HG02610 (cell line): Measurements from ENCODE around the gene TMTC2.
"Not testable (repeated sequence)": the region's sequence is repeated elsewhere in the genome, so short reads cannot be mapped to it uniquely, and the experiment has no call there.

ENCODE experiments used
- ATAC-seq: cut with Tn5 transposase; IDR thresholded peaks from one replicate; pipeline ENCODE4 v1.9.1; 2021; ENCODE audit warnings: mild to moderate bottlenecking, moderate library complexity; ENCODE audit not compliant: unreplicated experiment

TMTC2 gene

DNA sequence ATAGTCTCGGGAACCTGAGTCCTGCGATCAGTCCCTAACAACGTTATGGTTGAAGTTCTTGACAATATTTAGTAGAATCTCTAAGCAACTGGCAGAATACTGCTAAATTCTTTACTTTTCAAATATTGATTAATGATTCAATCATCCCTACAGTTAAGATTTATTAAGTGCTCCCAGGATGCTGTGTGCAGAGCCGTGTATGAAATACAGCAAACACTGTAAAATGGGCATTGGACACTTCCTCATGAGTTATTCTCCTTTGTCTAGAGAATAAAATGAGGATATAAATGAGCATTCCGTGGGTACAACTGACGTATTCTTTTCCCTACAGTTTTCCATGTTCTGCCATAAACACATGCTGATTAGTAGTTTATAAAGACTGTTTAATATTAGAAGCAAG, 372.4 kb downstream of the TMTC2 start:
- no peak for ATAC-seq

DNA sequence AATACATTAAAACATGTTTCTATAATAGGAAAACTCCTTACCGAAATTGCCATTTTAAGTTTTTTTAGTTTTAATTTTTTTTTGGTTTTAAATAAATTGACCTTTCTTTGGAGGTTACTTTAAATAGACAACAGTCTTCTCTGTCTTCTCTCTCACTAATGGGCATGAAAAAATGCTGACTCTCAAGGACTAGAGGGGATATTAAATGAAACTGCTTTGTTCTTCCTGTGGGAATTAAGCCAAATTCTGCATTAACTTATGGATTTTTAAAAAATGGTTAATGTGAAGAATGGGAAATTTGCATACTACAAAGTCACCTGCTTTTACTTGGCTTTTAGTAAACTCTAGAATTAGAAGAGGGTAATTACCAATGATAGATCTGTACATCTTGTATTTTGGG, 378.9 kb downstream of the TMTC2 start:
- no peak for ATAC-seq

DNA sequence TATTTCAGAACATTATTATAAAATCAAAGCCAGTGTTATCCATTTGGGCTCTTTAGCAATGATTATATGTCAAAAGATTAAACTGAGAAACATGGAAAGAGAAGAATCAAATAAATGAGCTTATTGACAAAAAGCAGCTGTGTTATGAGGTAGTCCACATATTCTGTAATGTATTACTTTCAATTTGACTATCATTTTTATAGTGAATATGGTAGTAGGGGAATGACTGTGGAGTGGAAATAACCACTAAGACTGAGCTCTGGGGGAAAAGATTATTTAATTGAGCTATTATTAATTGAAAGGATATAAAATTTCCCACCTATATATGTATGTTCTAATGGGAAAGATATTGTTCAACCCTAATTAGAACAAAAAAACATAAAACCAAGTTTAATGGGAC, 381.3 kb downstream of the TMTC2 start:
- no peak for ATAC-seq

DNA sequence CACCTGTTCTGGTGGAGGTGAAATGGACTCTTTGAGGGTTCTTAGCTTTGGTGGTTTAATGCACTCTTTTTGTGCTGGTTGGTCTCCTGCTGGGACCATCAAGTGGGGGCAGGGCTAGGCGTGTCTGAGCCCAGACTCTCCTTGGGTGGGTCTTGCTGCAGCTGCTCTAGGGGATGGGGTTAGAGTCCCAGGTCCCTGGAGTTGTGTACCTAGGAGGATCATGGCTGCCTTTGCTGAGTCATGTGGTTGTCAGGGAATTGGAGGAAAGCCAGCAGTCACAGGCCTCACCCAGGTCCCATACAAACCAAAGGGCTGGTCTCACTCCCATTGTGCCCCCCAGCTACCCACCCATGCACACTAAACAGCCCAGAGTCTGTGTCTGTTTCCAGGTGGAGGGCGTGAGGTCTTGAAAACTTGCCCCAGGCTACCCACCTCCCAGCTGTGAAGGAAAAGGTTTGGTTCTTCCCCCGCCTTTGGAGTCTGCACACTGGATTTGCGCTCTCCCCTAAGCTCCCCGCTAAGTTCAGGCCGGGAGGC, 387.7 kb downstream of the TMTC2 start:
- ATAC-seq = no peak

GRCh38 chr12:83075471-83075870, 388.8 kb downstream of the TMTC2 start:
- ATAC-seq = no peak

DNA sequence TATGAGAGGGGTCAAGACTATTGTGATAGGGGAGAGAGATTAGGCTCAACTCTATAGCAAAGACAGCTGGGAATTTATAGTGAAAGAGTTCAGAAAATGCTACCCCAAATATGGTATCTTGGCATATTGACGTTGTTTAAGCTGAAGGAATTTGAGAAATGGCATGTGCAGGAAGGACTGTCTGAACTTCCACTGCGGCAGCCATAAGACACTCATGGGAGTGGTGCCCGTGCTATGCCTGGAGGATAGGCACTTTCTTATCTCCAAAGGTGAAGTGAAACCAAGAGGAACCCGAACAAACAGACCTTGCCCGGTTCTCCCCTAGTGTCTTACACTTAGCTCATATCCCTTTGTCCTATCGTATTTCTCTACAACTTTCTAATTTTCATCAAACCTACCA, 390.3 kb downstream of the TMTC2 start:
- ATAC-seq = no peak

- no peak for ATAC-seq
Measured at GRCh38 chr12:83082690-83083276, 396.1 kb downstream of the TMTC2 start.

DNA sequence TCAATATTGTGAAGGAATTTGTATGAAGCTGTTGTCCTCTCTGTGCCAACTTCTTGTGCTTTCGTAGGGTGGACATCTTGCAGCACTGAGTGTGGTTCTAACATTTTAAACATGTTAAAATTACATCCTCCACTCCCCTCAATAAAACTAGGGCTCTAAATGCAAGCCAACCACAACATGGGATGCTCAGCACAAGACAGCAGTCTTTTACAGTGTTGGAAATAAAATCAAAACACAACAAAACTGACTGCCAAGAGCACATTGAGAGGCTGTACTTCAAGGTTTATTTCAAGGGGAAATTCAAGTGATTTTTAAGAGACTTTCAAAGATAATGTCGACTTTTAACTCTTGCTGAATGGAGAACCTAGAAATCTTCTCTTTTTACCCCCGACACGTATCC, 396.9 kb downstream of the TMTC2 start:
- ATAC-seq = no peak

DNA sequence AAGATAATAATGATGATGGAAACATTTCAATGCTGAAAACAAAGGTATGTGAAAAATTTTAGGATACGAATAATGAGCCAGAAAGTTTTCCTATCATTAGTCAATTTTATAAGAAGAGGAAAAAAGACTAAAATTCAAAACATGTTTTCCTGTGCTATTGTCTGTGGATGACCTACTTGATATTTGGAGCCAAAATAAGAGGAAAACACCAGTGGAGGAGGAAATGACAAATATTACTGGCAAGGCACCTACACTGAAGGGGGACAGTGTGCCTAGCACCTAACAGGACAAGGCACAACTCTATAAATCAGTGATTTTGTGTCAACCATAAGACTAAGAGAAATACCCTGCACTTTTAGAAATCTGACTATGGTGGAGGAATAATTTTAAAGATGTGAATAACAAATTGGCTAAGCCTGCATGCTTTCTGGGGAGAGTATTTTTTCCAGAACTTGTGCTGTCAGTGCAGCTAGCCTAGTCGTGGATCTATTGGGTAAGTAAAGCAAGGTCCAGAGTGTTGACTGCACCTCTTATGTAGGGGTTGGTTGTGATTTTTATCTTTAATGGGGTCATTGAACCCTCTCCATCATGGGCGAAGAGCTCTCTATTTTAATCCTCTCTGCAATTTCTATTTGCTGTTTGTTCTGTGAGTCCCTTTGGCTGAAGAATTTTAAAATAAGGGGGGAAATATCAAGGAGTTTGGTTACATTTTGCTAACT, 398.0 kb downstream of the TMTC2 start:
- ATAC-seq = no peak

DNA sequence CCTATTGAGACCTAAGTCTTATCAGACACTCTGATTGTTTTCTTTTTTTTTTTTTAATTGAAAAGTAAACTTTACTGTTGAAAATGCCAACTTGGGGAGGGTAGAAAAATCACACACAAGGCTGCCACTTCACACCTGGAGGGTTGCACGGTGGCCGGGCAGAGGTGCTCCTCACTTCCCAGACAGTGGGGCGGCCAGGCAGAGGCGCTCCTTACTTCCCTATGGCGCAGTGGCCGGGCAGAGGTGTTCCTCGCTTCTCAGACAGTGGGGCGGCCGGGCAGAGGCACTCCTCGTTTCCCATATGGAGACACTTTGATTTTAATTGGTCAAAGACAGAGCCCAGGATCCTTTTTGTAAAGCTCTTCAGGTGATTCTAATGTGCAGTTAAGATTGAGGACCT, 399.3 kb downstream of the TMTC2 start:
- ATAC-seq = no peak

- no peak for ATAC-seq
Measured at GRCh38 chr12:83089575-83089974, 402.9 kb downstream of the TMTC2 start.

DNA sequence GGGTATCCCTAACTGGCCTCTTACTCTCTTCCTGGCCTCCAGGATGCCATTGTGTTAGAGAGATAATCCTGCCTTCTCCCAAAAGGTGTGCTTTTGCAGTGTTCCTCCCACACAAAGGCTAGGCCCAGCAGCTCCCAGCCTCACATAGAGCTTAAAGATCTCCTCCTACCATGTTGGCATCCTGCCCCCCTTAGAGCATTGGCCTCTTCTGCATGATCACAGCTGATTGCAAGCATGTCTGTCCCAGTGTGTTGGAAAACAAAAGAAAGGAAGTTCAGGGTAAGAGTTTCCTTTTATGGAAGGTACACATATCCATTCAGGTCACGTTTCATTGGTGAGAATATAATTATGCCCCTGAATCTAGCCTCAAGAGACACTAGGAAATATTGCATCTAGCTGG, 405.4 kb downstream of the TMTC2 start:
- no peak for ATAC-seq

DNA sequence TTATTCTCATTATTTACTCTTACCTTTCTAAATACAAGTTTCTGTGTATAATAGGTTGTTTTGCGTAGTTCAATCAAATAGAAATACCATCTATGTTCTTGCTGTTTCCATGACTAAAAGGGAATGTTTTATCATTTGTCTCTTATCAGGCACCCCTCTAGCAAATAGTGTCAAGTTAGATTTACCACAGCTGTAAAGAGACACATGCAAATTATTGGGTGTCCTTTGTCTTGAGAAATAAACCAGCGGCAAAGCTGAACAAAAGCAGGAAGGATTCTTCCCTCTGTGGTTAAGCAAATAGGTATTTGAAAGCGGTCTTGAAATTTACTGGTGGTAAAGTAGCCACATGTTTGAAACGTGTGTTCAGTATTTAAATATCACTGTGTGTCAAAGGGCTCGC, 405.9 kb downstream of the TMTC2 start:
- no peak for ATAC-seq

GRCh38 chr12:83093426-83093825, 406.7 kb downstream of the TMTC2 start:
- no peak for ATAC-seq

DNA sequence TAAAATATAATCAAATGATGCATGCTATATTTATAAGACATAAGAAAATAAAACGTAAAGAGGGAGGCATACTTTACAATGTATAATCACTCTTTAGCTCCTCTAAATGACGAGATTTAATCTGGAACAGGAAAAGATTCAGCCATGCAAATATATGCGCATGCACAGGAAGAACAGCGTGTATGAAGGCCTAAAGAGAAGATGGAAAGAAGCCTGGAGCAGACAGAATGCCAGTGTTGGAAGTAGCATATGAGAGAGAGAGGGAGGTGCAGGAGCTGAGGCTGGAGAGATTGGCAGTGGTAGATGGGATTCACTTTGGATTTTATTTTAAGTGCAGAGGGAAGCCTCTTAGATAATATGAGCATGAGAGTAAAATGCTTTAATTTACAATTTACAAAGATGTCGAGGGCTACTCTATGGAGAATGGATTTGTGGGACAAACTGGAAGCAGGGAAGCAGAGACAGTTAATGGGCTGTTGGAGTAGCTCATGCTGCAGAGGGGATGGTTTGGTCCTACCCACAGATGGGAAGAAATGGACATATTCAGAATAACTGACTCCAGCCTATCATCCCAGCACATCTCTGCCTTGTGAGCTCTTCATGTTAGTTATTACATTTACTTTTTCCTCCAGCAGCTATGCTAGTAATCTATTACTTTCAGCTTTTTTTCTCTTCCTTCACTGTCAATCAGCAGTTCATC, 411.1 kb downstream of the TMTC2 start:
- no peak for ATAC-seq

DNA sequence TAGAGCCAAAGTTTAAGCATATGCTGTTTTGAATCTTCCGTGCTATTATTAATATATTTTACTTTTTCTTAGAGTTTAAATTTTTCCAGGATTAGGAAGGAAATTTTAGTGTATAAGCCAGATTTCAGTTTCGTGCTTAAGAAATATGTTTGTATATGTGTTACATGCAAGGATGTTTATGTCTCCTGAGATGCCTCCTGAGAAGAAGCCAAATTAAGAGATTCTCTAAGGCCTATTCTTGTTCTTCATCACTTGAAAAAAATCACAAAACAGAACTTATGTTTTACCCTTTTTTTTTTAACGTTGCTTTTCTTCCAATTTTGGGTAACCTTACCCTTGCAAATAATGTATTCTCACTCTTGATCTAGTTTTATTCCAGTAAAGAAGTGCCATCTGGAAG, 412.7 kb downstream of the TMTC2 start:
- no peak for ATAC-seq

DNA sequence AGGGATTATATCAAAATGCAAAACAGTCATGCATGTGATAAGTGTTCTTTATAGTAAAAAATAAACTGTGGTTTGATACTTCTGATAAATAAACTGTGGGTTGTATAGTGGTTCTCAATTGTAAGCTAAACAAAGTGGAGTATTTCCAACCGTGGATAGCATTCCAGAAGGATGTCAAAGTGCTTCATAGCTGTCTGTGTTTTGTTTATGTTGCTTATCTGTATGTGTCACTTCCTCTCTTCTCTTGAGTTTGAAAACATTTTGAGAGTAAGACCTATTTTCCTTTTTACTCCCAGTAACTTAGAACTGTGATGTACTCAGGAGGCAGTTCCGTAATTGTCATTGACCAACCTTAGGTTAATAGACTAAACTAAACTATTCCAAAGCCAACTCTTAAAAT, 415.8 kb downstream of the TMTC2 start:
- ATAC-seq = no peak

GRCh38 chr12:83106873-83107272, 420.2 kb downstream of the TMTC2 start:
- ATAC-seq = no peak

GRCh38 chr12:83110424-83110823, 423.7 kb downstream of the TMTC2 start:
- no peak for ATAC-seq

DNA sequence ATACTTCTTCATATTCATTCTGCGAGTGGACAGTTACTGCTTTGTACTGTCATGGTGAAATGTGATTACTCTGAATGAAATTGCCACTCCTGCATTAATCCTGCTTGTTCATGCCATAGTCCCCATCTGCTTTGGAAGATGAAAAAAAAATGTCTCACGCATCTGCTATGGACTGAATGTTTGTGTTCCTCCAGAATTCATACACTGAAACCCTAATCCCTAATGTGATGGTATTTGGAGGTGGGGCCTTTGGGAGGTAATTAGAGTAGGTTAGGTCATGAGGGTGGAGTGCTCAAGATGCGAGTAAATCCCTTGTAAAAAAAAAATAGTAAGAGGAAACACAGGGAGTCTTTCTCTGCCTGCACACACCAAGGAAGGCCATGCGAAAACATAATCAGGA, 427.2 kb downstream of the TMTC2 start:
- no peak for ATAC-seq

DNA sequence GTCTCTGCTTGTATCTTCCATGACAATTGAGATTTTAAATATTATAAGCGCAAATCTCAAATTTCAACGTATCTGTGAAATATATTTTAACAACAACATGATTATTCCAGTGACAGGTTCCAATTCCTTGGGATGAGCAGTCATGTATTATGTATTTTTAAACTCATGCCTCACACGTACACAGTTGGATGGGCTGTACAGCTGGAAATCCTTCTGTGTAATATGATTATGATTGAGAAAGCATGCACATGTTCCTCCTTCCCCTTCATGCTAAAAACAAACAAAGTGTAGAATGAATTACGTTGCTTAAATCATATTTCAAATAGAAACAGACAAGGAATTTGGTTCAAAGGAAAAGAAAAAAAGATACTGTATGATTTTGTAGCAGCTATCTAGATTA, 428.3 kb downstream of the TMTC2 start:
- no peak for ATAC-seq

DNA sequence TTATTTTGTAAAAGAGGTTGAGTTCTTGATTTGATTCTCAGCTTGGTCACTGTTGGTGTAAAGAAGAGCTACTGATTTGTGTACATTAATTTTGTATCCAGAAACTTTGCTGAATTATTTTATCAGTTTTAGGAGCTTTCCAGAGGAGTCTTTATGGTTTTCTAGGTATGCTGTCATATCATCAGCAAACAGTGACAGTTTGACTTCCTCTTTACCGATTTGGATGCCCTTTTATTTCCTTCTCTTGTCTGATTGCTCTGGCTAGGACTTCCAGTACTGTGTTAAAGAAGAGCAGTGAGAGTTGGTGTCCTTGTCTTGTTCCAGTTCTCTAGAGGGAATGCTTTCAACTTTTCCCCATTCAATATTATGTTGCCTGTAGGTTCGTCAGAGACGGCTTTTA, 431.2 kb downstream of the TMTC2 start:
- not testable (repeated sequence) for ATAC-seq
